ENCODE data around the gene PCDHA10.

PCDHA10 gene

DNA sequence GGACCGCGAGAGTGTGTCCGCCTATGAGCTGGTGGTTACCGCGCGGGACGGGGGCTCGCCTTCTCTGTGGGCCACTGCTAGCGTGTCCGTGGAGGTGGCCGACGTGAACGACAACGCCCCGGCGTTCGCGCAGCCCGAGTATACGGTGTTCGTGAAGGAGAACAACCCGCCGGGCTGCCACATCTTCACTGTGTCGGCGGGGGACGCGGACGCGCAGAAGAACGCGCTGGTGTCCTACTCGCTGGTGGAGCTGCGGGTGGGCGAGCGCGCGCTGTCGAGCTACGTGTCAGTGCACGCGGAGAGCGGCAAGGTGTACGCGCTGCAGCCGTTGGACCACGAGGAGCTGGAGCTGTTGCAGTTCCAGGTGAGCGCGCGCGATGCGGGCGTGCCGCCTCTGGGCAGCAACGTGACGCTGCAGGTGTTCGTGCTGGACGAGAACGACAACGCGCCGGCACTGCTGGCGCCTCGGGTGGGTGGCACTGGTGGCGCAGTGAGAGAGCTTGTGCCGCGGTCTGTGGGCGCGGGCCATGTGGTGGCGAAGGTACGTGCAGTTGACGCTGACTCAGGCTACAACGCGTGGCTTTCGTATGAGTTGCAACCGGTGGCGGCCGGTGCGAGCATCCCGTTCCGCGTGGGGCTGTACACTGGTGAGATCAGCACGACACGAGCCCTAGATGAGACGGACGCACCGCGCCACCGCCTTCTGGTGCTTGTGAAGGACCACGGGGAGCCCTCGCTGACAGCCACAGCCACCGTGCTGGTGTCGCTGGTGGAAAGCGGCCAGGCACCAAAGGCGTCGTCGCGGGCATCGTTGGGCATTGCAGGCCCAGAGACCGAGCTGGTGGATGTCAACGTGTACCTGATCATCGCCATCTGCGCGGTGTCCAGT lies 19.8 kb upstream of the PCDHA10 start:
- TF ChIP-seq, protein P1, sequence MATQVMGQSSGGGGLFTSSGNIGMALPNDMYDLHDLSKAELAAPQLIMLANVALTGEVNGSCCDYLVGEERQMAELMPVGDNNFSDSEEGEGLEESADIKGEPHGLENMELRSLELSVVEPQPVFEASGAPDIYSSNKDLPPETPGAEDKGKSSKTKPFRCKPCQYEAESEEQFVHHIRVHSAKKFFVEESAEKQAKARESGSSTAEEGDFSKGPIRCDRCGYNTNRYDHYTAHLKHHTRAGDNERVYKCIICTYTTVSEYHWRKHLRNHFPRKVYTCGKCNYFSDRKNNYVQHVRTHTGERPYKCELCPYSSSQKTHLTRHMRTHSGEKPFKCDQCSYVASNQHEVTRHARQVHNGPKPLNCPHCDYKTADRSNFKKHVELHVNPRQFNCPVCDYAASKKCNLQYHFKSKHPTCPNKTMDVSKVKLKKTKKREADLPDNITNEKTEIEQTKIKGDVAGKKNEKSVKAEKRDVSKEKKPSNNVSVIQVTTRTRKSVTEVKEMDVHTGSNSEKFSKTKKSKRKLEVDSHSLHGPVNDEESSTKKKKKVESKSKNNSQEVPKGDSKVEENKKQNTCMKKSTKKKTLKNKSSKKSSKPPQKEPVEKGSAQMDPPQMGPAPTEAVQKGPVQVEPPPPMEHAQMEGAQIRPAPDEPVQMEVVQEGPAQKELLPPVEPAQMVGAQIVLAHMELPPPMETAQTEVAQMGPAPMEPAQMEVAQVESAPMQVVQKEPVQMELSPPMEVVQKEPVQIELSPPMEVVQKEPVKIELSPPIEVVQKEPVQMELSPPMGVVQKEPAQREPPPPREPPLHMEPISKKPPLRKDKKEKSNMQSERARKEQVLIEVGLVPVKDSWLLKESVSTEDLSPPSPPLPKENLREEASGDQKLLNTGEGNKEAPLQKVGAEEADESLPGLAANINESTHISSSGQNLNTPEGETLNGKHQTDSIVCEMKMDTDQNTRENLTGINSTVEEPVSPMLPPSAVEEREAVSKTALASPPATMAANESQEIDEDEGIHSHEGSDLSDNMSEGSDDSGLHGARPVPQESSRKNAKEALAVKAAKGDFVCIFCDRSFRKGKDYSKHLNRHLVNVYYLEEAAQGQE (IDR thresholded peaks at IDR 0.05; ENCODE audit: insufficient read depth in 1 of 2, low read depth in 2 of 2, low read length in 2 of 2): no peak
- TF ChIP-seq SIN3A (IDR thresholded peaks at IDR 0.05; ENCODE audit: borderline replicate concordance, insufficient read depth, low read length) (no peak), POLR2AphosphoS5 (IDR thresholded peaks at IDR 0.05; ENCODE audit: low read depth, low read length) (no peak), TAF1 (IDR thresholded peaks at IDR 0.05; ENCODE audit: borderline replicate concordance, insufficient read depth, low read length) (no peak), FOXP2 (optimal IDR thresholded peaks at IDR 0.05; ENCODE audit: borderline replicate concordance, extremely low read depth, extremely low read length, insufficient read depth) (no peak)

GRCh38 chr5:140840978-140841962 lies 14.4 kb upstream of the PCDHA10 start, which contains the start of gene PCDHA8:
TSS of gene PCDHA8 (plus strand) at chr5:140841187. CDS start at chr5:140841322, 135 bp downstream.
- TF ChIP-seq POLR2AphosphoS5 (IDR thresholded peaks at IDR 0.05; ENCODE audit: low read depth, low read length) (no peak), TAF1 (IDR thresholded peaks at IDR 0.05; ENCODE audit: borderline replicate concordance, insufficient read depth, low read length) (no peak), FOXP2 (optimal IDR thresholded peaks at IDR 0.05; ENCODE audit: borderline replicate concordance, extremely low read depth, extremely low read length, insufficient read depth) (no peak), SIN3A (IDR thresholded peaks at IDR 0.05; ENCODE audit: borderline replicate concordance, insufficient read depth, low read length) (no peak)
- TF ChIP-seq, protein P1 (IDR thresholded peaks at IDR 0.05; ENCODE audit: insufficient read depth in 1 of 2, low read depth in 2 of 2, low read length in 2 of 2): no peak

- TF ChIP-seq SIN3A (IDR thresholded peaks at IDR 0.05; ENCODE audit: borderline replicate concordance, insufficient read depth, low read length): no peak
- TF ChIP-seq POLR2AphosphoS5 (IDR thresholded peaks at IDR 0.05; ENCODE audit: low read depth, low read length): no peak
- no peak for TF ChIP-seq TAF1 (IDR thresholded peaks at IDR 0.05; ENCODE audit: borderline replicate concordance, insufficient read depth, low read length)
- no peak for TF ChIP-seq FOXP2 (optimal IDR thresholded peaks at IDR 0.05; ENCODE audit: borderline replicate concordance, extremely low read depth, extremely low read length, insufficient read depth)
- TF ChIP-seq, protein P1 (IDR thresholded peaks at IDR 0.05; ENCODE audit: insufficient read depth in 1 of 2, low read depth in 2 of 2, low read length in 2 of 2): no peak
Measured at GRCh38 chr5:140842798-140843733, 12.6 kb upstream of the PCDHA10 start.
